ENCODE data around the gene RNF217. TPM values are rescaled to one million over a fixed set of nuclear protein-coding genes. Genes with fewer than 3 reads are reported as not detected.

RNF217 gene
- total RNA-seq, 1 experiment from 2014 or later = 12.2 TPM

DNA sequence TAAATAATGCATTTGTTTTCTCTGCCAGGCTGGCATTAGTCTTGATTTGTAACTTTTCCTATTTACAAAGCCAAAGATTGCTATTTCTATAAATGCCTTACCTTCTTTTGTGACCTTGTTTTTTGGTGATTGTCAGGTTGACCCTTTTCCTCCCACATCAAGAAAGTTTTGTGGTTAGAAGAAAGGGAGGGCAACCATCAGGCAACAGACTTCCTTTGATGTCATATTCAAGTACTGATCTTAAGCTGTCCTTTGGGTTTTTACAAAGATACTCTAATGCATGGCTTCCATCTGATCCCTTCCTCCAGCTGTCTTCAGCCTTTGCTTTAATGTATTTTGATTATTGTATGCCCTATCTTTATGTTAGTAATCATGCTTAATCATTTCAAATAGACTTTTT lies 23.9 kb downstream of the RNF217 start (continued):
- TF ChIP-seq, protein P1, sequence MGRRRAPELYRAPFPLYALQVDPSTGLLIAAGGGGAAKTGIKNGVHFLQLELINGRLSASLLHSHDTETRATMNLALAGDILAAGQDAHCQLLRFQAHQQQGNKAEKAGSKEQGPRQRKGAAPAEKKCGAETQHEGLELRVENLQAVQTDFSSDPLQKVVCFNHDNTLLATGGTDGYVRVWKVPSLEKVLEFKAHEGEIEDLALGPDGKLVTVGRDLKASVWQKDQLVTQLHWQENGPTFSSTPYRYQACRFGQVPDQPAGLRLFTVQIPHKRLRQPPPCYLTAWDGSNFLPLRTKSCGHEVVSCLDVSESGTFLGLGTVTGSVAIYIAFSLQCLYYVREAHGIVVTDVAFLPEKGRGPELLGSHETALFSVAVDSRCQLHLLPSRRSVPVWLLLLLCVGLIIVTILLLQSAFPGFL (CRISPR knock-in tag; IDR thresholded peaks at IDR 0.05; ENCODE audit: borderline replicate concordance) = no peak
- TF ChIP-seq ZNF219 (CRISPR knock-in tag; IDR thresholded peaks at IDR 0.05; ENCODE audit: borderline replicate concordance) (no peak), JAZF1 (CRISPR knock-in tag; IDR thresholded peaks at IDR 0.05) (no peak)

DNA sequence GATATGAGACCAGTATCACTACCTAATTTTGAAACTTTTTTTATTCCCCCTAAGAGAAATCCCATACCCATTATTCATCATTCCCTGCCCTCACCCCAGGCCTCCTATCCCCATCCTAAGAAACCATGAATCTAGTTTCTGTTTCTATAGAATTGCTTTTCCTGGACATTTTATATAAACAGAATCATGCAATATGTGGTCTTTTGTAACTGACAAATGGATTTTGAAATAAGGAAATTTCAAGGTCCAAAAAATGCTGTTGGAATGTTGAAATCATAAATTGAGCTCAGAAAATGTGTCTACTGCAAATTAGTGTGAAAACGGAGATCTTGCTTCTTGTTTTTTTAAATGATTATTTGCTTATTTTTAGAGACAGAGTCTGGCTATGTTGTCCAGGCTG lies 25.1 kb downstream of the RNF217 start:
- no peak for DNase-seq (ENCODE audit: low spot score)
- Mint-ChIP-seq H3K36me3 (peaks cover 12% of the 10 kb centered on the region), H3K27me3 (ENCODE audit: low read depth) (no peaks in the 10 kb centered on the region), H3K27ac (no peak overlapping the region), H3K4me3 (no peak overlapping the region), H3K9me3 (peaks cover 13% of the 10 kb centered on the region), H3K4me1 (peaks cover 14% of the 10 kb centered on the region)
- TF ChIP-seq ATF3 (CRISPR knock-in tag; conservative IDR thresholded peaks at IDR 0.05) = no peak
- TF ChIP-seq KAT7 (CRISPR knock-in tag; IDR thresholded peaks at IDR 0.05; ENCODE audit: borderline replicate concordance) = no peak
- TF ChIP-seq STAT6 (CRISPR knock-in tag; conservative IDR thresholded peaks at IDR 0.05; ENCODE audit: low read depth) = no peak
- TF ChIP-seq, protein P2, sequence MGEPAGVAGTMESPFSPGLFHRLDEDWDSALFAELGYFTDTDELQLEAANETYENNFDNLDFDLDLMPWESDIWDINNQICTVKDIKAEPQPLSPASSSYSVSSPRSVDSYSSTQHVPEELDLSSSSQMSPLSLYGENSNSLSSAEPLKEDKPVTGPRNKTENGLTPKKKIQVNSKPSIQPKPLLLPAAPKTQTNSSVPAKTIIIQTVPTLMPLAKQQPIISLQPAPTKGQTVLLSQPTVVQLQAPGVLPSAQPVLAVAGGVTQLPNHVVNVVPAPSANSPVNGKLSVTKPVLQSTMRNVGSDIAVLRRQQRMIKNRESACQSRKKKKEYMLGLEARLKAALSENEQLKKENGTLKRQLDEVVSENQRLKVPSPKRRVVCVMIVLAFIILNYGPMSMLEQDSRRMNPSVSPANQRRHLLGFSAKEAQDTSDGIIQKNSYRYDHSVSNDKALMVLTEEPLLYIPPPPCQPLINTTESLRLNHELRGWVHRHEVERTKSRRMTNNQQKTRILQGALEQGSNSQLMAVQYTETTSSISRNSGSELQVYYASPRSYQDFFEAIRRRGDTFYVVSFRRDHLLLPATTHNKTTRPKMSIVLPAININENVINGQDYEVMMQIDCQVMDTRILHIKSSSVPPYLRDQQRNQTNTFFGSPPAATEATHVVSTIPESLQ (CRISPR knock-in tag; IDR thresholded peaks at IDR 0.05) = no peak
- TF ChIP-seq, protein P3, sequence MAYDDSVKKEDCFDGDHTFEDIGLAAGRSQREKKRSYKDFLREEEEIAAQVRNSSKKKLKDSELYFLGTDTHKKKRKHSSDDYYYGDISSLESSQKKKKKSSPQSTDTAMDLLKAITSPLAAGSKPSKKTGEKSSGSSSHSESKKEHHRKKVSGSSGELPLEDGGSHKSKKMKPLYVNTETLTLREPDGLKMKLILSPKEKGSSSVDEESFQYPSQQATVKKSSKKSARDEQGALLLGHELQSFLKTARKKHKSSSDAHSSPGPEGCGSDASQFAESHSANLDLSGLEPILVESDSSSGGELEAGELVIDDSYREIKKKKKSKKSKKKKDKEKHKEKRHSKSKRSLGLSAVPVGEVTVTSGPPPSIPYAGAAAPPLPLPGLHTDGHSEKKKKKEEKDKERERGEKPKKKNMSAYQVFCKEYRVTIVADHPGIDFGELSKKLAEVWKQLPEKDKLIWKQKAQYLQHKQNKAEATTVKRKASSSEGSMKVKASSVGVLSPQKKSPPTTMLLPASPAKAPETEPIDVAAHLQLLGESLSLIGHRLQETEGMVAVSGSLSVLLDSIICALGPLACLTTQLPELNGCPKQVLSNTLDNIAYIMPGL (CRISPR knock-in tag; IDR thresholded peaks at IDR 0.05) = no peak
- no peak for TF ChIP-seq ZNF396 (CRISPR knock-in tag; IDR thresholded peaks at IDR 0.05; ENCODE audit: borderline replicate concordance)
- no peak for TF ChIP-seq RELA (CRISPR knock-in tag; IDR thresholded peaks at IDR 0.05; ENCODE audit: borderline replicate concordance)
- TF ChIP-seq SP1 (CRISPR knock-in tag; conservative IDR thresholded peaks at IDR 0.05) = no peak
- TF ChIP-seq CBFB (CRISPR knock-in tag; IDR thresholded peaks at IDR 0.05; ENCODE audit: low read depth) = no peak
- TF ChIP-seq E2F5 (CRISPR knock-in tag; IDR thresholded peaks at IDR 0.05) = no peak
- TF ChIP-seq ERG (CRISPR knock-in tag; IDR thresholded peaks at IDR 0.05) = no peak
- no peak for TF ChIP-seq TEAD1 (CRISPR knock-in tag; IDR thresholded peaks at IDR 0.05)
- TF ChIP-seq FOXK1 (CRISPR knock-in tag; IDR thresholded peaks at IDR 0.05) = no peak
- no peak for TF ChIP-seq SMAD3 (CRISPR knock-in tag; IDR thresholded peaks at IDR 0.05; ENCODE audit: borderline replicate concordance)
- no peak for TF ChIP-seq ZNF219 (CRISPR knock-in tag; IDR thresholded peaks at IDR 0.05; ENCODE audit: borderline replicate concordance)
- no peak for TF ChIP-seq E2F4 (CRISPR knock-in tag; IDR thresholded peaks at IDR 0.05; ENCODE audit: borderline replicate concordance, low read depth)
- CTCF ChIA-PET = no interaction called here
- POLR2A ChIA-PET = no interaction called here
- ATAC-seq = no peak

Measured in WTC11 (cell line).